ENCODE measurements around the gene CHID1.

DNA sequence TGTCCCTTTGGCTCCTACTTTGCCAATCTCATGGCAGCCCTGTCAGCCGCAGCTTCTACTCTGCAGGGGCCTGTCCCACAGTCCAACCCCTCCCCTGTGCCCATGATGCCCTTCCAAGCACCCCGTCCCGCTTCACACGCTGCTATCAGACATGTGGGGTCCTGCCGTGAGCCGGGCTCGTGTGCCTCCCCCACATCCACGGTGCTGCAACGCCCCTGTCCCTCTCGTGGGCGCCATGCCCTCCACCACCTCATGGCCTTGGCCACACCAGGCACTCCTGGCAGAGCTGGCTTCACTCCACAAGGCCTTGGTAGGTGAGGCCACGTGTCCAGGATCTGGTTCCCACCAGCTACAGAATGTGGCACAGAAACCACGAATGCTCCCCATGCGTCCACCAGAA is 23.0 kb downstream of the CHID1 start:
- TF ChIP-seq CTCF (IDR thresholded peaks at IDR 0.05) = no peak
- TF ChIP-seq POLR2A (IDR thresholded peaks at IDR 0.05) = no peak
- no peak for TF ChIP-seq POLR2AphosphoS5 (IDR thresholded peaks at IDR 0.05)

Data from upper lobe of left lung (tissue), 4 donors.